PC-9 (cell line): ENCODE data around the gene TSPAN3. TPM values are rescaled to one million over a fixed set of nuclear protein-coding genes. Genes with fewer than 3 reads are reported as not detected.

Experiments used
- BruUV-seq: library from RNA; stranded (reverse); fragments of 400-500 nt; replicated peaks from 2 replicates; lab custom pipeline; 2021; lab: Mats Ljungman, UMichigan
- CTCF ChIA-PET: fragments of 300-600 bp; sonication (Branson Sonifier 250); formaldehyde crosslinking; loops from one replicate; lab custom pipeline; 2022; ENCODE audit warnings: antibody characterized with exemption; lab: Charles Lee
- POLR2A ChIA-PET: fragments of 300-600 bp; sonication (Branson Sonifier 250); formaldehyde crosslinking; loops from one replicate; lab custom pipeline; 2022; ENCODE audit warnings: antibody characterized with exemption; ENCODE audit not compliant: unreplicated experiment; lab: Charles Lee
- DNase-seq, 2 experiments: peaks; one replicate each; pipeline versions ENCODE4 v3.0.0 to v3.0.0-alpha.2; 2015 to 2022; ENCODE audit warnings: mixed read lengths in 1 of 2
- H2AFZ ChIP-seq: fragments of 200-600 bp; sonication (generic); 2 replicates; pipeline ENCODE4 v1.8.1; 2017; ENCODE audit warnings: antibody characterized with exemption
- H3F3A ChIP-seq: fragments of 200-600 bp; sonication (generic); 2 replicates; pipeline ENCODE4 v1.8.1; 2017; ENCODE audit warnings: antibody characterized with exemption, mild to moderate bottlenecking, low read depth; ENCODE audit not compliant: insufficient read depth
- H3K27ac ChIP-seq: fragments of 200-600 bp; sonication (generic); 2 replicates; pipeline ENCODE4 v1.6.1; 2016; ENCODE audit warnings: mixed run types
- H3K27me3 ChIP-seq: fragments of 200-600 bp; sonication (generic); 2 replicates; pipeline ENCODE4 v1.6.1; 2016; ENCODE audit warnings: low read depth, mixed run types; ENCODE audit not compliant: insufficient read depth
- H3K36me3 ChIP-seq: fragments of 200-600 bp; sonication (generic); 2 replicates; pipeline ENCODE4 v1.6.1; 2016; ENCODE audit warnings: low read depth, mixed run types
- H3K4me1 ChIP-seq: fragments of 200-600 bp; sonication (generic); replicated peaks from 2 replicates; pipeline ENCODE4 v1.6.1; 2016; ENCODE audit warnings: mixed run types; ENCODE audit not compliant: insufficient read depth
- H3K4me2 ChIP-seq: fragments of 200-600 bp; sonication (generic); 2 replicates; pipeline ENCODE4 v1.6.1; 2017; ENCODE audit warnings: mixed run types
- H3K4me3 ChIP-seq: fragments of 200-600 bp; sonication (generic); 2 replicates; pipeline ENCODE4 v1.6.1; 2016; ENCODE audit warnings: mixed run types
- H3K79me2 ChIP-seq: fragments of 200-600 bp; sonication (generic); 2 replicates; pipeline ENCODE4 v1.6.1; 2017; ENCODE audit warnings: low read depth, mixed run types
- H3K9me2 ChIP-seq: fragments of 200-600 bp; sonication (generic); 2 replicates; pipeline ENCODE4 v1.8.1; 2017; ENCODE audit warnings: mild to moderate bottlenecking; ENCODE audit not compliant: insufficient read depth
- H3K9me3 ChIP-seq: fragments of 200-600 bp; sonication (generic); 2 replicates; pipeline ENCODE4 v1.8.1; 2016; ENCODE audit warnings: low read depth; ENCODE audit not compliant: insufficient read depth
- H4K20me1 ChIP-seq: fragments of 200-600 bp; sonication (generic); 2 replicates; pipeline ENCODE4 v1.8.1; 2017; ENCODE audit not compliant: insufficient read depth
- CTCF ChIP-seq: fragments of 200-600 bp; sonication (generic); conservative IDR thresholded peaks from 2 replicates; pipeline ENCODE4 v1.6.1; 2017; ENCODE audit warnings: mixed run types, antibody characterized with exemption, mild to moderate bottlenecking, moderate library complexity
- EZH2 ChIP-seq: fragments of 200-600 bp; sonication (generic); IDR thresholded peaks from 2 replicates; pipeline ENCODE4 v1.8.0; 2017; ENCODE audit warnings: antibody characterized with exemption, low read depth
- intact Hi-C: fragments of 100-400 bp; cut with micrococcal nuclease; formaldehyde crosslinking; loops from one replicate; pipeline ENCODE4 v1.10.0; 2022; ENCODE audit not compliant: unreplicated experiment
- total RNA-seq: library from RNA; stranded (reverse); gene quantifications from 2 replicates; pipeline ENCODE4 v1.2.3, GENCODE V29; 2021

TSPAN3 gene
- total RNA-seq, 1 experiment from 2014 or later, result 151 TPM

DNA sequence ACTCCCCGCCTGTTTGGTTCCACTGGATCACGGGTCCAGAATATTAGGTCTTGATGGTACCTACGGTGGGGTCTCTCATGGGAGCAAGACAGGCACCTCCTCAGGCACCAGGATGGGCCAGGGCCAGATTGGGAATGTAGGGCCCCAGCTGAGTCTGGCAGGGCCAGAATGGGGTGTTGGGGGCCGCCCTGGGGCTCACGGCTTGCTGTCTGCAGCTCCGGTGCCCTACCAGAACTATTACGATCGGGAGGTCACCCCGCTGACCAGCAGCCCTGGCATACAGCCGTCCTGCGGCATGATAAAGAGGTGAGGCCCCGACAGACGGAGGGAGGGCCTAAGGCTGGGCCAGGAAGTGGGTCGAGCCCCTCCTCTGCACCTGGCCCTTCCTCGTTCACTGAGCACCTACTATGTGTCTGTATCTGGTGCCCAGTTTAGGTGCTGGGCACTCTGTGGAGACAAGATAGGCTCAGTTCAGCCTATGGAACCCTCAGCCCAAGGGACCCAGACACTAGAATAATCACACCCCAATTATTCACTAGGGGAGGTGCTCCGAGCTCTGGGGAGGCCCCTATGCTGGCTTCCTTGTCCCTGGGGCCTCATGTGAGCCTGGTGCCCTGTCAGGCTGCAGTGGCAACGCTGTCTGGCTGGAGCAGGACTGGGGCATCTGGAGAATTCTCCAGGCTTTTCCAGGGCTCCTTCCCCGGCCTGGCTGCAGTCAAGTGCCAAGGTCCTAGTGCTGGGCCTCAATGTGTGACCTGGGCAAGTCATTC, 38.1 kb downstream of the TSPAN3 start:
- H3K79me2 ChIP-seq, result no peaks in the 10 kb centered on the region
- H2AFZ ChIP-seq, result no peak overlapping the region
- H4K20me1 ChIP-seq, result no peaks in the 10 kb centered on the region
- no peaks in the 10 kb centered on the region for H3K4me1 ChIP-seq
- DNase-seq, result no peak
- H3F3A ChIP-seq, result peaks cover 10% of the 10 kb centered on the region; the same call in 1 of the 2 replicates
- H3K4me2 ChIP-seq, result no peak overlapping the region
- TF ChIP-seq CTCF (no peak), EZH2 (no peak)
- ChIA-PET CTCF (no interaction called here), POLR2A (no interaction called here)
- no peaks in the 10 kb centered on the region for H3K9me2 ChIP-seq
- BruUV-seq, result no TSS peak
- intact Hi-C loops, result no loop called here
- no peaks in the 10 kb centered on the region for H3K27me3 ChIP-seq
- no peak overlapping the region for H3K4me3 ChIP-seq
- no peak overlapping the region for H3K27ac ChIP-seq
- H3K9me3 ChIP-seq, result no peaks in the 10 kb centered on the region
- no peaks in the 10 kb centered on the region for H3K36me3 ChIP-seq

DNA sequence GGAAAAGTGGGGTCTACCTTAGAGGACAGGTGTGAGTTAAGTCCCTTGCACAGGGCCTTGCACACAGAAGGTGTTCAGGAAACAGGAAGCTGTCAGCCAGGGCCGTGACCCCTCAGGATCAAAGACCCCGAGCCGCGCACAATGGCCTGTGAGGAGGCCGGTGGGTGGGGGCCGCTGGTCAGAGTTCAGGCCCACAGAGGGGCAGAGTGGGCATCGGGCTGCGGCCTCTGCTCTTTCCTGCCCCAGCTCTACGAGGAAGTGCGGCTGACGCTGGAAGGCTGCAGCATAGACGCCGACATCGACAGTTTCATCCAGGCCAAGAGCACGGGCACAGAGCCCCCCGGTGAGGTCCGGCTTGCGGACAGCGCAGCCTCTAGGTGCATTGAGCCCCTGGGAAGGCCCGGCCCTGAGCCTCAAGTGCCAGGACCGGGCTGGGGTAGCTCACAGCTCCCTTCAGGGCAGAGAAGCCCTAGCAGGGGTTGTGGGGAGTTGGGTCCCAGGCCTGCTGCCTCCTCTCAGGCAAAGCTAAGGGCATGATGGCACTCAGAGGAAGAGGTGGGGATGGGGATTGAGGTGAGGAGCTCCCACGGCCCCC, 38.8 kb downstream of the TSPAN3 start:
- CTCF ChIA-PET, result interaction anchor here (0.6 kb wide), 1 partner anchor 63 kb away, joined by 4 read pairs; no protein-coding TSS in a partner anchor
- H3F3A ChIP-seq, result peaks cover 3% of the 10 kb centered on the region; the same call in 1 of the 2 replicates
- no peaks in the 10 kb centered on the region for H4K20me1 ChIP-seq
- H3K9me2 ChIP-seq, result no peaks in the 10 kb centered on the region
- H3K4me1 ChIP-seq, result no peaks in the 10 kb centered on the region
- POLR2A ChIA-PET, result no interaction called here
- no peak overlapping the region for H3K4me2 ChIP-seq
- no peaks in the 10 kb centered on the region for H3K79me2 ChIP-seq
- BruUV-seq, result no TSS peak
- H3K27me3 ChIP-seq, result no peaks in the 10 kb centered on the region
- no peak for DNase-seq
- no peaks in the 10 kb centered on the region for H3K9me3 ChIP-seq
- H2AFZ ChIP-seq, result no peak overlapping the region
- TF ChIP-seq EZH2 (no peak), CTCF (no peak)
- intact Hi-C loops, result no loop called here
- H3K4me3 ChIP-seq, result no peak overlapping the region
- no peak overlapping the region for H3K27ac ChIP-seq
- no peaks in the 10 kb centered on the region for H3K36me3 ChIP-seq

GRCh38 chr15:77031376-77032050, 39.4 kb downstream of the TSPAN3 start:
- Histone ChIP-seq H3K27ac (no peak overlapping the region), H3K9me3 (no peaks in the 10 kb centered on the region), H3K9me2 (no peaks in the 10 kb centered on the region), H3K79me2 (no peaks in the 10 kb centered on the region), H3K36me3 (no peaks in the 10 kb centered on the region), H3K4me2 (no peak overlapping the region), H4K20me1 (no peaks in the 10 kb centered on the region), H3F3A (no peaks in the 10 kb centered on the region), H3K4me3 (no peak overlapping the region), H2AFZ (no peak overlapping the region), H3K27me3 (no peaks in the 10 kb centered on the region), H3K4me1 (no peaks in the 10 kb centered on the region)
- ChIA-PET CTCF (interaction anchor here (0.6 to 1.0 kb wide), 3 partner anchors 64 to 799 kb away, joined by 3 to 4 read pairs (median 3); no protein-coding TSS in a partner anchor), POLR2A (interaction anchor here (0.7 kb wide), 1 partner anchor 113 kb away, joined by 3 read pairs; no protein-coding TSS in a partner anchor)
- TF ChIP-seq EZH2, result no peak
- peak; percentile 56 for TF ChIP-seq CTCF
- DNase-seq, result peak; percentile 51 to 53
- no TSS peak for BruUV-seq
- intact Hi-C loops, result no loop called here
